Epithelial cell of prostate (primary cell): ENCODE measurements around the gene TPK1.
A peak's percentile ranks its signal among the peaks of the same experiment; 100 is the strongest.
"Not testable (repeated sequence)": the region's sequence is repeated elsewhere in the genome, so short reads cannot be mapped to it uniquely, and the experiment has no call there.

Experiments used
- DNase-seq: peaks from one replicate; pipeline ENCODE4 v3.0.0-alpha.2; 2011; ENCODE audit warnings: low read depth, low spot score
- H3K27ac ChIP-seq: fragments of 450-650 bp; 2 replicates; pipeline ENCODE4 v1.5.1; 2017; ENCODE audit warnings: mild to moderate bottlenecking

Gene TPK1

GRCh38 chr7:144782883-144783282, 53.0 kb downstream of the TPK1 start:
- H3K27ac ChIP-seq, result no peak overlapping the region
- peak; percentile 10 for DNase-seq

DNA sequence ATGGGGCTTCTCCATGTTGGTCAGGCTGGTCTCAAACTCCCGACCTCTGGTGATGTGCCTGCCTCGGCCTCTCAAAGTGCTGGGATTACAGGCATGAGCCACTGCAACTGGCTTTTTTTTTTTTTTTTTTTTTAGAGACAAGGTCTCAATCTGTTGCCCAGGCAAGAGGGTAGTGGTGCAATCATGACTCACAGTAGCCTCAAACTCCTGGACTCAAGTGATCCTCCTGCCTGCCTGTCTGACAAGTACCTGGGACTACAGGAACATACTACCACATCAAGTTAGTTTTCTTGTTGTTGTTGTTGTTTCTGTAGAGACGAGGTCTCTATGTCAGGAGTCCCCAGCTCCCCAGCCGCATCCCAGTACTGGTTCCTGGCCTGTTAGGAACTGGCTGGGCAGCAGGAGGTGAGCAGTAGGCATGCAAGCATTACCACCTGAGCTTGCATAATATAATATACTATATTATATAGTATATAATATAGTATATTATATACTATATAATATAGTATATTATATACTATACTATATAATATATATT, 55.7 kb downstream of the TPK1 start:
- DNase-seq, result peak; percentile 83
- H3K27ac ChIP-seq, result no peak overlapping the region

- H3K27ac ChIP-seq, DNase-seq: not testable (repeated sequence)
These were observed 58.0 kb downstream of the TPK1 start for GRCh38 chr7:144777889-144778288.

DNA sequence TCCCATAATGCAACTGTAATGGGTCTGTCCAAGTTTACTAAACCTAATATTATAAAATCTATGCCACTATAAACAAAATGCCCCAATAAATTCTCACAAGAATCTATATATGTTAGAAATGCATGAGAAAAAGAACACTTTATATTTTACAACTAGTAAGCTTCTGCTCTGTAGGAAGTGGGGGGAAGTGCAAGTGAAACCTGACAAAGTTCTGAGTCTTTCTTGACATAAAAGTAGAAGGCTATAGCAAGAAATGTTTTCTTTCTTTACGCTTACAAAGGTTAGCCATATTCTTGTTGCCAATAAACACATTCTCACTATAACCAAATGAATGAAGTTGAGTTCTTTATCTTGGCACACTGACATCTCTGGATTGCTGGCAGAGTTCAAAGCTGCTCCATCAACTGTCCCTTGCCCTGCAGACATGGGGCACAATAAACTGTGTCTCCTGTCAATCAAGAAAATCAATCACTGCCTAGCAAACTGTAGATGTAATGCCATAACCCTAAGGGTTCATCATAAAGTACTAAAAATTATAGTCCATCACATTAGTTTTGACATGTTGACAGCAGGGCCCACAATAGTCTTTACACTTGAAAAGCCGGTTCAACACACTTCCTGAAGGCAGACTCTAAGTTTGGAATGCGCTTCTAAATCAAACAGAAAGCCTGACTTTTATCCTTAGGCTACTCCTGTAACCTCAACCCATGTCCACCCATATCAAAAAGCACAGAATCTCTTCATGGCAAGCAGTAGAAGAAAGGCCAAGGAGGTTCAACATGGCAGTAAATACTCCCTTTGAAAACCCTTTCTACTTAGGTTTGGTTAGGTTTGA, 58.6 kb downstream of the TPK1 start:
- no peak for DNase-seq
- no peak overlapping the region for H3K27ac ChIP-seq

DNA sequence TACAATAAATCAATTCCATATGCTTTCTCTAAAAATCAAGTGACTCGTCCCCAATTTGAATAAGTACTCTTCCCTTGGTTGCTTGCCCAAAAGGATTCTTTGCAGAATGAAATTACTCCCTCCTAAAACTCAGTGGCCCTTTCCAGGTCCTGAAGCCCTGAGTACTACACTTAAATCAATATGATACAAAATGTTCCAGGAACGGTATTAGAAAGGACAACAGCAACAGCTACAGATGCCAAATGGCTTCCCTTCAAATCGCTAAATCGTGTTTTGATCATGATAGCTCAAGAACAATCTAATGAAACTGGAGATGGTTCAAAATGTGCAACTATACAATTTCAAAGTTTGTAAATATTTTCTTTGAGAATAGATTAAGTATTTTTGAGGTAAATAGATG, 59.4 kb downstream of the TPK1 start:
- H3K27ac ChIP-seq, result no peak overlapping the region
- no peak for DNase-seq

DNA sequence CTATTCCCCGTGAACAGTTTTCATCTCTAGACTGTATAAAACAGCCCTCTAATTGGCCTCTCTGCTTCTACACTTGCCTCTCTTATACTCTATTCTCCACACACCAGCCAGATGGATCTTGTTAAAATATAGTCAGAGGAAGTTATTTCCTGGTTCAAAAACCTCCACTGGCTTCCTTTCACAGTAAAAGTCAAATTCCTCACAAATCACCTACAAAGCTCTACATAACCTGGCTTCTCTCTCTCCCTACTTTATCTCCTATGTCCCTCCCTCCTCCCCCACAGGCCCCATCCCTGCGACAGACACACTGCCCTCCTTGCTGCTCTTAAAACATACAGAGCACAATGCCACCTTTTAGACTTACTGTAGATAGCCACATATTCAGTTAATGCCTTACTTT, 60.1 kb downstream of the TPK1 start:
- H3K27ac ChIP-seq, result no peak overlapping the region
- no peak for DNase-seq

- no peak overlapping the region for H3K27ac ChIP-seq
These were observed 63.9 kb downstream of the TPK1 start for GRCh38 chr7:144771927-144772326.

DNA sequence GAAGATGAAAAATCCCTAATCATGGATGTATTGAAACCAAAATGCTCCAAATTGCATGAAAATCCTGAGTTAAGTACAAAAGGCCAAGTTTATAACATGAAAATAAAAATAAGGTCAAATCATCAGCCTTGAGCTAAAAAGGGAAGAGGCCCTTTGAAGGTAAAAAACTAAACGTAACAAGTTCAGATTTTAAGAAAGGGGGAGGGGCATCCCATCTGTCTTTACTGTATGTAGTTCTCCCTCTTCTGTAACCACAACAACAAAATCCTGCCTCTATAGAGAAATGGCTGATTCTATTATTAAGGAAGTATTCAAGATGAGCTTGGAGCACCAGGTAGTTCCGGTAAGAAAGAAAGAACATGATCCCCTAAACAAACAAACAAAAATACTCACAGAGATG, 64.7 kb downstream of the TPK1 start:
- H3K27ac ChIP-seq, result no peak overlapping the region
- no peak for DNase-seq

More at GRCh38 chr7:144771927-144772326, 63.9 kb downstream of the TPK1 start:
- no peak for DNase-seq

DNA sequence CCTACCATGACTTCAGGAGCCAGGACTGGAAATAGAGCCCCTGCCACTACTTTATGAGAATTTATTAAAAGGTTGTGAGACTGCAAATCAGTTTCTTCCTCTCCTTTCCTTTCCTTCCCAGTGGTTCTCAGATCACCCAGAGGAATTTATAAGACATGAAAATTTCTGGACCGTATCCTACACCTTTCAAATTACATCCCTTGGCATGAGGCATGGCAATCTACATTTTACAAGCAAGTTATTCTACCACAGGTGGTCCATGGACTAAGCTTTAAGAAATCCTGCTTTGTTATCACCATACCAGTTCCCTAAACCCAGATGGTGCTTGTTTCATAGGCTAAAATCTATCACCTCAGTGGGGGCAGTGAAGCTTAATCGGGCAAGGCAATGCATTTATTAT, 66.5 kb downstream of the TPK1 start:
- DNase-seq, result no peak
- H3K27ac ChIP-seq, result no peak overlapping the region

GRCh38 chr7:144768633-144769032, 67.2 kb downstream of the TPK1 start:
- H3K27ac ChIP-seq, result no peak overlapping the region
- no peak for DNase-seq

DNA sequence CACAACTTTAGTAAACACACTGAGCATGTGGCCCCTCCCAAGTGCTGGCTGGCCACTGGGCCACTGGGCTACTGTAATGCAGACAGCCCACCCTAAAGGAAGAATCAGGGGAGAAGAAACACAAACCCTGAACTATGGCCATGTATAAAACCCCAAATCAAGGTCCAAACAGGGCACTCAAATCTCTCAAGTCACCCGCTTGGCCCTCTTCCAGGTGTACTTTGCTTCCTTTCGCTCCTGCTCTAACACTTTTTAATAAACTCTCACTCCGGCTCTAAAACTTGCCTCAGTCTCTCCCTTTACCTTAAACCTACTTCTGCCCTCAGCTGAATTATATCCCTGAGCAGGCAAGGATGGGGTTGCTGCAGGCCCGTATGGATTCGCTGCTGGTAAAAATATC, 72.6 kb downstream of the TPK1 start:
- H3K27ac ChIP-seq, result no peak overlapping the region

DNA sequence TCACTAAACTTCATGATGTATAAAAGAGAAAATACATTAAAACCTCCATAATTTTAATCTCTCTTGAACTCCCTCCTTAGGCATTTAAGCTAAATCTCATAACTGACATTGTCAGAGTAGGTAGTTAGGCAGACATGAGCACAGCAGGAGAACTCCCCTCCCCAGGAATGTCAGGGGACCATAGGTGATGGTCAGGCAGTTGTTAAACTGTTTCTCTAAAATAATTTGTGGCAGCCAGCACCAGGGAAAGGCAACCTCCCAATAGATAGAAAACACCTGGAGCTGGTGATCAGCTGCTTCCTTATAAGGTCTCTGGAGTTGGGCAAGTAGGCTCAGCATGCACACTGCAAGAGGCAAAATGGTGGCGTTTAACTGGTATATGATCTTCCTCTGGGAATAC, 73.0 kb downstream of the TPK1 start:
- no peak for DNase-seq
- H3K27ac ChIP-seq, result no peak overlapping the region

More for the DNA sequence above, 72.6 kb downstream of the TPK1 start:
- no peak for DNase-seq

- no peak for DNase-seq
- H3K27ac ChIP-seq, result no peak overlapping the region
These were observed 74.4 kb downstream of the TPK1 start for GRCh38 chr7:144761493-144761892.

GRCh38 chr7:144759653-144760052, 76.2 kb downstream of the TPK1 start:
- no peak overlapping the region for H3K27ac ChIP-seq
- no peak for DNase-seq

DNA sequence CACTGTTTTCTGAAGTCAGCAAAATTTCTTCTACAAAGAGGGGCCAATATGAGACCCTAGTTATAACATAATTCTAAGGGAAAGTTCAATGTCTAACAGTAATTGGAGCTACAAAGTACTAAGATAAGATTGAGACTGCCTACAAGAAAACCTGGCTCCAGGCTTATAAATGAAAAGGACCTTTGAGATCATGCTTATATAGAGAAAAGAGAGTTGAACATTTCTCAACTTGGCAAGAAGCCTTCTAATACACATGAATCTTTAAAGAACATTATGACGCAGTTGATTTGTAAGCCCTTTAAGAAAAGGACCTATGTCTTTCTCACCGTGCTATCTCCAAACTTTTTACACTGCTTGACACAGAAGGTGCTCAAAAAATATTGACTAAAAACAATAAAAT, 87.9 kb downstream of the TPK1 start:
- H3K27ac ChIP-seq, result no peak overlapping the region
- no peak for DNase-seq

DNA sequence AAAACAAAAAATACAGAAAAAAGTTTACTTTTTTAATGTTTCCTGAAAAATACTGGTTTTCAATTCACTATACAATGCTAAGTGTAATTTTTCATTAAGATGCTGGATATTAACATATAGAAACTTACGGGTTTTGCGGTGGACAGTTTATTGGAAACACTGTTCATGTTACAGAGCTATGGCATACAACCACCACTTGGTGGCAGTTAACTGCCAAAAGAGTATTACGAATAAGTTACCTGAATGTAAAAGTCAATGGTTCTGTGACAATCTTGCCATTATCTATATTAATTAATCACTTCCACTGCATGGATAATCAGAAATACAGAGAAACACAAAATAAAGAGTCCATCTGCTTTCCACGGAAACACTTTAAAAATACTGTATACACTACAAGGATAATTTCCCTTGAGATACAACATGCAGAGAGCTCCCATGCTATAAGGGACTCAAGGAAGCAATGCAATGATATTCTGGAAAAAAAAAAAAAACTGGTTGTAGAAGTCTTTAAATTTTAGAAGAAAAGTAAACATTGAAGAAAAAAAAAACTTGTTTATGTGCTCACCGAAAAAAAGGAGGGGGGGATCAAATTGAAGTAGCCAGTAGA, 97.0 kb downstream of the TPK1 start:
- no peak overlapping the region for H3K27ac ChIP-seq
- no peak for DNase-seq

DNA sequence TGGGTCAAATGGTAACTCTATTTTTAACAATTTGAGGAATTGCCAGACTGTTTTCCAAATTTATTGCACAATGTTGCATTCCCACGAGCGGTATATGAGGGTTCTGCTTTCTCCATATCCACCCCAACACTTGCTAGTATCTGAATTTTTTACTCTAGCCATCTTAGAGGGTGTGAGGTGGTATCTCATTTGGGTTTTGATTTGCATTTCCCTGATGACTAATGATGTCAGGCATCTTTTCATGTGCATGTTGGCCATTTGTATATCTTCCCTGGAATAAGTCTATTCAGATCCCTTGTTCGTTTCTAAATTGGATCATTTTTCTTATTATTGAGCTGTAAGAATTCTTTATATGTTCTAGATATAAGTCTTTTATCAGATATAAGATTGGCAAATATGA, 97.7 kb downstream of the TPK1 start:
- H3K27ac ChIP-seq, result no peak overlapping the region
- DNase-seq, result no peak

DNA sequence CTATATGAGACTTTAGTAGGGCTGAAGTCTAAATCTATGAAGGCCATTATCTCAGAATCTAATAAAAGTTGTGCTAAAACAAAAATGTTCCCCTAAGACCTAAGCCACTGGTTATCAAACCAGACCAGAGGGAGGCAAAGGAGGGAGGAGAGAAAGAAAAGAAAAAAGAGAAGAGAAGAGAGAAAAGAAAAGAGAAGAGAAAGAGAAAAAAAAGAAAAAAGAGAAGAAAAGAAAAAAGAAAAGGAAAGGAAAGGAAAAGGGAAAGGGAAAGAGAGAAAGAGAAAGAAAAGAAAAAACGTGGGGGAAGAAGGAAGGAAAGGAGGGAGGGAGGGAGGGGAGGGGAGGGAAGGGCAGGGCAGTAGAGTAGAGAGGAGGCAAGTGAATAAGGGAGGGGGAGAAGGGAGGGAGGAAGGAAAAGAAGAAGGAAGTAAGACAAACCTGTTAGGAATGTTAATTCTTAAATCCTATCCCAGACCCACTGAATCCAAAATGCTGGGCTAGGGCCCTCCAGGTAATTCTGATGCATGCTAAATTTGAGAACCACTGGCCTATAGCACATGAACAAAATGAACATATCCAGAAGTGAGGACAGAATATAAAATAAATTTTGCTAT, 98.9 kb downstream of the TPK1 start:
- no peak overlapping the region for H3K27ac ChIP-seq
- no peak for DNase-seq

DNA sequence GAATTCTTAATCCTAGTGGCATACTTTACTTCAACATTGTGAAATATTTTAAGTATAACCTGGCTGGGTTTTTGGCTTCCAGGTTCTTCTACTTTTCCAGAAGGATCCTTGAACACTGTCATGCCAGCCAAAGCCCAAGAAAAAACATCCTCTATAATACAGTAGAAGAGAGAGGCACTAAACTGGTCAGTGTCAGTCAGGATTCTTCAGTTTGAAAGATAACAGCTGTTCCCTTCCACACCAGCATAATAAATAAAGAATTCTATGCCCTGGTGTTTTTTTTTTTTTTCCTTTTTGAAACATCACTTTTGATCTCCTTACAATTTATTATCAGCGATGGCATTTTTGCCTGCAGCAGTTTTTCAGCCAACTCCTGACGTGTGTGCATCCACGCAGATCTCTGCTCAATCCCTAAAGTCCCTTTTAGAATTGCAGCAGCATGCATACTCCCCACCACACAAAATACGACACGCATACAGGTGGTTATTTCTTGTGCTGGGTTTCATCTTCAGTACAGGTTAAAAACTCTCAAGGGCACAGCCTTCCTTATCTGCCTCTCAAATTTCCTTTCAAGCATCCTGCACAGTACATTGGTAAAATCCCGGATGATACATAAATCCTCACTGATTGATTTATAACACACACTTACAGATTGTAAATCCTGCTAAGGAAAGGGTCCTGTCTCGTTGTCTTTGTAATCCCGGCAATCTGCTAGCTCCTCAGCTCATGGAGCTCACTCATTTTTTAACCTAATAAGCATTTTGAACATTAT, 100.2 kb downstream of the TPK1 start:
- no peak for DNase-seq
- no peak overlapping the region for H3K27ac ChIP-seq

DNA sequence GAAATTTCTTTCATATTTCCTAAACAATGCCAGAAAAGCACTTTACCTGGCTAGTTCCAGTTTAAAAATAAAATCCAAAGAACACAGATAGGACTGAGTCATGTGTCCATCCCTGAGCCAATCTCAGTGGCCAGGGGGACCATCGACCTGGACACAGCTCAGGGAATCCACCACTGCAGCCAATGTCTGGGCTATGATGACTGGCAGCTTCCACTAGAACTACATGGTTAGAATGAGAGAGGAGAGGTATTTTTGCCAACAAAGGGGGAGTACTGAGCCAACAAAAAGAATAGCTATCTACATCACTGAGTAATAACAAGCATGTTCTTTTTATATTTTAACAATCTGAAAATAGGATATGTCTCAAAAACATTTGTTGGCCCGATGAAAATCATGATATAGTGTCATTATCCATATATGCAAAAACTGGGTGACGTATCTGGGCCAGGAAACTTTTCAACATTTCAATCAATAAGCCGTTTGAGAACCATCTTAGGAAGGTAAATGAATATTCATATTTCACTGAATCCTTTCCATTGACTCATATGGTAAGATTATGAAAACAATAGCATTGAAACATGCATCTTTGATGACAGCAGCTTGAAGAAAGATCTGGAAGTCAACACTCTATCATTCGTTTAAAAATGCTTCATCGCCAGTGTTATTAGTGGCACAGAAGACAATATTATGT, 104.0 kb downstream of the TPK1 start:
- no peak for DNase-seq
- H3K27ac ChIP-seq, result no peak overlapping the region
